ENCODE data around the gene ATP2B3.
"Not testable (repeated sequence)": the region's sequence is repeated elsewhere in the genome, so short reads cannot be mapped to it uniquely, and the experiment has no call there.

The ATP2B3 gene

GRCh38 chrX:153602601-153603000, 85.2 kb downstream of the ATP2B3 start:
- H3K36me3 ChIP-seq (ENCODE audit: insufficient read depth, low read length) = no peaks in the 10 kb centered on the region
- H3K27ac ChIP-seq = no peak overlapping the region
- no peaks in the 10 kb centered on the region for H3K9me3 ChIP-seq (ENCODE audit: low read depth, low read length)
- no peak overlapping the region for H3K4me3 ChIP-seq
- no peak for TF ChIP-seq FOXP2 (optimal IDR thresholded peaks at IDR 0.05; ENCODE audit: control extremely low read depth, extremely low read length, insufficient read depth)
- no peak for TF ChIP-seq EZH2 (IDR thresholded peaks at IDR 0.05)
- no peak for TF ChIP-seq POLR2AphosphoS5 (IDR thresholded peaks at IDR 0.05; ENCODE audit: borderline replicate concordance, low read depth, low read length)
- DNase-seq (ENCODE audit: low read depth, low spot score) = no peak
- H3K9ac ChIP-seq (ENCODE audit: insufficient read length) = no peak overlapping the region

GRCh38 chrX:153603131-153603656, 85.8 kb downstream of the ATP2B3 start:
- no peak overlapping the region for H3K27ac ChIP-seq
- TF ChIP-seq FOXP2 (optimal IDR thresholded peaks at IDR 0.05; ENCODE audit: control extremely low read depth, extremely low read length, insufficient read depth) (no peak), POLR2AphosphoS5 (IDR thresholded peaks at IDR 0.05; ENCODE audit: borderline replicate concordance, low read depth, low read length) (no peak)
- H3K4me3 ChIP-seq = no peak overlapping the region
- no peaks in the 10 kb centered on the region for H3K9me3 ChIP-seq (ENCODE audit: low read depth, low read length)
- no peak overlapping the region for H3K9ac ChIP-seq (ENCODE audit: insufficient read length)
- H3K36me3 ChIP-seq (ENCODE audit: insufficient read depth, low read length) = no peaks in the 10 kb centered on the region
- DNase-seq (ENCODE audit: low read depth, low spot score) = no peak

GRCh38 chrX:153604666-153605380, 87.4 kb downstream of the ATP2B3 start:
- not testable (repeated sequence) for H3K9me3 ChIP-seq (ENCODE audit: low read depth, low read length); H3K4me3 ChIP-seq; DNase-seq (ENCODE audit: low read depth, low spot score); H3K9ac ChIP-seq (ENCODE audit: insufficient read length); H3K36me3 ChIP-seq (ENCODE audit: insufficient read depth, low read length); H3K27ac ChIP-seq

- DNase-seq (ENCODE audit: low read depth, low spot score) = no peak
- Histone ChIP-seq H3K36me3 (ENCODE audit: insufficient read depth, low read length) (no peaks in the 10 kb centered on the region), H3K27ac (no peak overlapping the region), H3K9me3 (ENCODE audit: low read depth, low read length) (no peaks in the 10 kb centered on the region), H3K4me3 (no peak overlapping the region), H3K9ac (ENCODE audit: insufficient read length) (no peak overlapping the region)
- no peak for TF ChIP-seq EZH2 (IDR thresholded peaks at IDR 0.05)
- TF ChIP-seq FOXP2 (optimal IDR thresholded peaks at IDR 0.05; ENCODE audit: control extremely low read depth, extremely low read length, insufficient read depth) = no peak
- no peak for TF ChIP-seq POLR2AphosphoS5 (IDR thresholded peaks at IDR 0.05; ENCODE audit: borderline replicate concordance, low read depth, low read length)
These were observed 89.1 kb downstream of the ATP2B3 start for GRCh38 chrX:153606503-153606902.

- no peaks in the 10 kb centered on the region for H3K9me3 ChIP-seq (ENCODE audit: low read depth, low read length)
- no peak overlapping the region for H3K4me3 ChIP-seq
- no peak overlapping the region for H3K27ac ChIP-seq
- TF ChIP-seq FOXP2 (optimal IDR thresholded peaks at IDR 0.05; ENCODE audit: control extremely low read depth, extremely low read length, insufficient read depth) (no peak), EZH2 (IDR thresholded peaks at IDR 0.05) (no peak), POLR2AphosphoS5 (IDR thresholded peaks at IDR 0.05; ENCODE audit: borderline replicate concordance, low read depth, low read length) (no peak)
- no peak for DNase-seq (ENCODE audit: low read depth, low spot score)
- no peak overlapping the region for H3K9ac ChIP-seq (ENCODE audit: insufficient read length)
- no peaks in the 10 kb centered on the region for H3K36me3 ChIP-seq (ENCODE audit: insufficient read depth, low read length)
These were observed 90.9 kb downstream of the ATP2B3 start for GRCh38 chrX:153608376-153608775.

GRCh38 chrX:153608806-153609205, 91.4 kb downstream of the ATP2B3 start:
- Histone ChIP-seq H3K36me3 (ENCODE audit: insufficient read depth, low read length) (no peaks in the 10 kb centered on the region), H3K9ac (ENCODE audit: insufficient read length) (no peak overlapping the region), H3K9me3 (ENCODE audit: low read depth, low read length) (no peaks in the 10 kb centered on the region), H3K27ac (no peak overlapping the region), H3K4me3 (no peak overlapping the region)
- TF ChIP-seq EZH2 (IDR thresholded peaks at IDR 0.05) (no peak), POLR2AphosphoS5 (IDR thresholded peaks at IDR 0.05; ENCODE audit: borderline replicate concordance, low read depth, low read length) (no peak), FOXP2 (optimal IDR thresholded peaks at IDR 0.05; ENCODE audit: control extremely low read depth, extremely low read length, insufficient read depth) (no peak)
- DNase-seq (ENCODE audit: low read depth, low spot score) = no peak

GRCh38 chrX:153609917-153610835, 92.7 kb downstream of the ATP2B3 start:
- Histone ChIP-seq H3K9ac (ENCODE audit: insufficient read length) (peak overlapping the region; percentile 37), H3K36me3 (ENCODE audit: insufficient read depth, low read length) (no peaks in the 10 kb centered on the region), H3K9me3 (ENCODE audit: low read depth, low read length) (no peaks in the 10 kb centered on the region), H3K4me3 (peak overlapping the region; percentile 70), H3K27ac (no peak overlapping the region)
- DNase-seq (ENCODE audit: low read depth, low spot score) = peak; percentile 10
- TF ChIP-seq EZH2 (IDR thresholded peaks at IDR 0.05) = no peak
- TF ChIP-seq FOXP2 (optimal IDR thresholded peaks at IDR 0.05; ENCODE audit: control extremely low read depth, extremely low read length, insufficient read depth) = peak; percentile 30

- Histone ChIP-seq H3K9ac (ENCODE audit: insufficient read length) (no peak overlapping the region), H3K36me3 (ENCODE audit: insufficient read depth, low read length) (no peaks in the 10 kb centered on the region), H3K27ac (no peak overlapping the region), H3K9me3 (ENCODE audit: low read depth, low read length) (no peaks in the 10 kb centered on the region), H3K4me3 (no peak overlapping the region)
- no peak for DNase-seq (ENCODE audit: low read depth, low spot score)
- TF ChIP-seq EZH2 (IDR thresholded peaks at IDR 0.05) (no peak), POLR2AphosphoS5 (IDR thresholded peaks at IDR 0.05; ENCODE audit: borderline replicate concordance, low read depth, low read length) (no peak), FOXP2 (optimal IDR thresholded peaks at IDR 0.05; ENCODE audit: control extremely low read depth, extremely low read length, insufficient read depth) (no peak)
These were observed 93.4 kb downstream of the ATP2B3 start for GRCh38 chrX:153610836-153611213.

All from SK-N-MC (cell line).